AG10803 (cell line): Measurements from ENCODE around the gene CAB39L.

Experiments used
- DNase-seq: peaks from one replicate; pipeline ENCODE4 v3.0.0; 2010; ENCODE audit warnings: low read depth
- H3K4me3 ChIP-seq: 2 replicates; pipeline ENCODE4 v1.5.1; 2011; ENCODE audit warnings: mild to moderate bottlenecking, low read length, control low read depth
- TF ChIP-seq, protein P1 (sequence below): conservative IDR thresholded peaks from 2 replicates; pipeline ENCODE4 v1.5.1; 2011; ENCODE audit warnings: mild to moderate bottlenecking, low read length, control low read depth, inconsistent platforms

CAB39L gene

DNA sequence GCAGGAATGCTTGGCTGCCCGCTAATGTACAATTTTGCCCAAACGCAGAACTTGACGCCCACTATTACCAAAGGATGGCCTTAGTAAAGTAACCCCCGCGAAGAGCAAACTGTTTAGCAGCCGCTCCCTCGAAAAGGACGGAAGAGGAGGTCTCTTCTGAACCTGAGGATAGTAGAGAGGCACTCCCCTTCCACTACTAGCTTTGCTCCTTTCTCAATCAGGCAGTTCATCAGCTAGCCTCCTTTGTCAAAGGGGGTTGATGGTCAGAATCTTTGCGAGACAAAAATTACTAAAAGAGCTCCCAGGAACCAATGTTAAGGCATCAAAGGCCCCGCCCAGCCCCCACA, 534 bp downstream of the CAB39L start:
- peak; percentile 34 for DNase-seq
- H3K4me3 ChIP-seq, result peak overlapping the region; percentile 91
- TF ChIP-seq, protein P1, sequence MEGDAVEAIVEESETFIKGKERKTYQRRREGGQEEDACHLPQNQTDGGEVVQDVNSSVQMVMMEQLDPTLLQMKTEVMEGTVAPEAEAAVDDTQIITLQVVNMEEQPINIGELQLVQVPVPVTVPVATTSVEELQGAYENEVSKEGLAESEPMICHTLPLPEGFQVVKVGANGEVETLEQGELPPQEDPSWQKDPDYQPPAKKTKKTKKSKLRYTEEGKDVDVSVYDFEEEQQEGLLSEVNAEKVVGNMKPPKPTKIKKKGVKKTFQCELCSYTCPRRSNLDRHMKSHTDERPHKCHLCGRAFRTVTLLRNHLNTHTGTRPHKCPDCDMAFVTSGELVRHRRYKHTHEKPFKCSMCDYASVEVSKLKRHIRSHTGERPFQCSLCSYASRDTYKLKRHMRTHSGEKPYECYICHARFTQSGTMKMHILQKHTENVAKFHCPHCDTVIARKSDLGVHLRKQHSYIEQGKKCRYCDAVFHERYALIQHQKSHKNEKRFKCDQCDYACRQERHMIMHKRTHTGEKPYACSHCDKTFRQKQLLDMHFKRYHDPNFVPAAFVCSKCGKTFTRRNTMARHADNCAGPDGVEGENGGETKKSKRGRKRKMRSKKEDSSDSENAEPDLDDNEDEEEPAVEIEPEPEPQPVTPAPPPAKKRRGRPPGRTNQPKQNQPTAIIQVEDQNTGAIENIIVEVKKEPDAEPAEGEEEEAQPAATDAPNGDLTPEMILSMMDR, result no peak

DNA sequence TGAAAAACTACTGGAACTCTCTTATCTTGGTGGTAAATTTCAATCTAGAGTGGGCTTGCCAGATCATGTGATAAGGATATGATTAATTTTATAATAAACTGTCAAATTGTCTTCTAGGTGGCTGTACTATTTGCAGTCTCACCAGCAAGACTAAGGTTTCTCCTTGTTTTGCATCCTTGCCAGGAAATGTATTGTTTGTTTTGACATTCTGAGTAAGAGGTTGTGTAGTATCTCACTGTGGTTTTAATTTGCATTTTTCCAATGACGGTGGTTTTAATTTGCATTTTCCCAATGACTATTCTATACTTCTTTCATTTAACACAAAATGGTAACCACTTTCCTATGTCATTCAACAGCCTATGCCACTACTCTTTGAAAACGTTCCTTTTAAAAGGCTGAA, 2.0 kb downstream of the CAB39L start:
- no peak for DNase-seq
- no peak overlapping the region for H3K4me3 ChIP-seq
- TF ChIP-seq, protein P1, result no peak

DNA sequence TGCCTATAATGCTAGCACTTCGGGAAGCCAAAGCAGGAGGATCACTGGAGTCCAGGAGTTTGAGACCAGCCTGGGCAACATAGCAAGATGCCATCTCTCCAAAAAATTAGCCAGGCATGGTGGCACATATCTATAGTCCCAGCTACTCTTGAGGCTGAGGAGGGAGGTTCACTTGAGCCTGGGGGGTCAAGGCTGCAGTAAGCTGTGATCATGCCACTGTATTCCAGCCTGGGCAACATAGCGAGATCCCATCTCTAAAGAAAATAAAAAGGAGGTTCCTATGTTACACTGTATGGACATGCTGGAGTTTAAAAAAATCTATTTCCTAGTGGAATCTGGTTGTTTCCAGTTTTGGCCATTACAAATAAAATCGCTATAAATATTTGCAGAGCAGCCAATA, 2.6 kb downstream of the CAB39L start:
- H3K4me3 ChIP-seq, result no peak overlapping the region
- TF ChIP-seq, protein P1, result no peak
- DNase-seq, result no peak

DNA sequence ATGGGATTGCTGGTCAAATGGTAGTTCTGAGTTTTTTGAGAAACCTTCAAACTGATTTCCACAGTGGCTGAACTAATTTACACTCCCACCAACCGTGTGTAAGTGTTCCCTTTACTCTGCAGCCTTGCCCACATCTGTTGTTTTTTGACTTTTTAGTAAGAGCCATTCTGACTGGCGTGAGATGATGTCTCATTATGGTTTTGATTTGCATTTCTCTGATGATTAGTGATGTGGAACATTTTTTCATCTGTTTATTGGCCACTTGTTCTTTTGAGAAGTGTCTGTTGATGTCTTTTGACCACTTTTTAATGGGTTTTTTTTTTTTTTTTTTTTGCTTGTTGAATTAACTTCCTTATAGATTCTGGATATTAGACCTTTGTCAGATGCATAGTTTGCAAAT, 4.3 kb downstream of the CAB39L start:
- no peak overlapping the region for H3K4me3 ChIP-seq
- TF ChIP-seq, protein P1, result no peak
- DNase-seq, result no peak

DNA sequence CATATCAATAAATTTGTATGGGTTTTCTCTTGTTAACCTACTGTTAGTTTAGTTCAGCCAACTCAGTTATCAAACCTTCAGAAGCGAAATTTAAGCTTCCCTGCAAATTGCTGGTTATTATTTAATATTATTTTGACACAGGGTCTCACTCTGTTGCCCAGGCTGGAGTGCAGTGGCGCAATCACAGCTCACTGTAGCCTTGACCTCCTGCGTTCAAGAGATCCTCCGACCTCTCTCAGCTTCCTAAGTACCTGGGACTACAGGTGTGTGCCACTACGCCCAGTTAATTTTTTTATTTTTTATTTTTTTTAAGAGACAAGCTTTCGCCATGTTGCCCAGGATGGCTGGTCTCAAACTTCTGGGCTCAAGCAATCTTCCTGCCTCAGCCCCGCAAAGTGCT, 6.2 kb downstream of the CAB39L start:
- TF ChIP-seq, protein P1, result no peak
- no peak for DNase-seq

DNA sequence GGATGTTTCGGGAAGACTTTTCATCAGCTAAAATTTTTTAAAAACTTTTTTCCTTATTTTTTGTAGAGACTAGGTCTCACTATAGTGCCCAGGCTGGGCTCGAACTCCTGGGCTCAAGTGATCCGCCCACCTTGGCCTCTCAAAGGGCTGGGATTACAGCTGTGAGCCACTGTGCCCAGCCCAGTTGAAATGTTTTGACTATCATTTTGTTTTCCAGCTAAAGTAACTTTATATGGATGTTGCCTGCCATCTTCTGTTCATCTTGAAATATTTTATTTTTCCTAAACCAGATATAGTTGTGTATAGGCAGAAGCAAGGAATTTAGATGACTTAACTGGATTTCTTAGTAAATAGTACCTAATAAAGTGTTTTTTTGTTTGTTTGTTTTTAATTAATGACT, 7.0 kb downstream of the CAB39L start:
- peak; percentile 75 for DNase-seq
- H3K4me3 ChIP-seq, result no peak overlapping the region
- TF ChIP-seq, protein P1, result peak; percentile 48

More for the DNA sequence above, 6.2 kb downstream of the CAB39L start:
- H3K4me3 ChIP-seq, result no peak overlapping the region

DNA sequence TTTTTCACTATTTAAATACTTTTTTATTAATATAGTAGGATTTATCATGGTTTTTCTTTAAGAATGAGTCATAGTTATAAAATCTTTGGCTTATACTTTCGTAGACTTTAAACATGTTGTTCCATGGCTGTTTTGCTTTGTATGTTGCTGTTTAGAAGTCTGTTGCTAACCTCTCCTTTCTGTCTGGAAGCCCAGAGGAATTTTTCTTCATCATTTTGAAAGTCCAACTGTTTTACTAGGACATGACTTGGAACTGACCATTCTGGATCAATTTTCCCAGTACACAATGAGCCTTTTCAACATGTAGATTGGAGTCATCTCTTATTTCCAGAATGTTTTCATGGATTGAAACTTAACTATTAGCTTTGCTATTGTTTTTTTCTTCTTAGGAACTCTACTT, 7.9 kb downstream of the CAB39L start:
- H3K4me3 ChIP-seq, result no peak overlapping the region
- TF ChIP-seq, protein P1, result no peak
- DNase-seq, result peak; percentile 68
